ENCODE results near the gene OSTF1. TPM values are rescaled to one million over a fixed set of nuclear protein-coding genes. Genes with fewer than 3 reads are reported as not detected.
A peak's percentile ranks its signal among the peaks of the same experiment; 100 is the strongest.

OSTF1 gene
- total RNA-seq, 4 donors from 2014 or later = 21.6 to 44.6 (median 32.9) TPM

- Histone ChIP-seq H3K9me3 (no peaks in the 10 kb centered on the region), H3K4me1 (no peaks in the 10 kb centered on the region), H3K4me3 (no peak overlapping the region), H3K27me3 (no peaks in the 10 kb centered on the region), H3K27ac (no peak overlapping the region), H3K36me3 (no peaks in the 10 kb centered on the region)
- DNase-seq = no peak
- TF ChIP-seq POLR2A (IDR thresholded peaks at IDR 0.05) = no peak
These were observed 15.4 kb upstream of the OSTF1 start for GRCh38 chr9:75072895-75073294.

GRCh38 chr9:75081632-75082031 is 6.7 kb upstream of the OSTF1 start:
- Histone ChIP-seq H3K27me3 (no peaks in the 10 kb centered on the region), H3K4me3 (no peak overlapping the region), H3K9me3 (no peaks in the 10 kb centered on the region), H3K36me3 (peaks cover 0 to 22% (median 0%) of the 10 kb centered on the region in 3 donors), H3K27ac (no peak overlapping the region), H3K4me1 (peaks cover 0 to 19% (median 2%) of the 10 kb centered on the region in 4 donors)
- DNase-seq = no peak
- TF ChIP-seq CTCF (IDR thresholded peaks at IDR 0.05) (no peak), POLR2A (IDR thresholded peaks at IDR 0.05) (no peak)

- Histone ChIP-seq H3K27ac (peak overlapping the region in 1 of 4 donors; percentile 11), H3K9me3 (no peaks in the 10 kb centered on the region), H3K4me3 (no peak overlapping the region), H3K27me3 (no peaks in the 10 kb centered on the region), H3K4me1 (peaks cover 0 to 19% (median 2%) of the 10 kb centered on the region in 4 donors), H3K36me3 (peaks cover 0 to 22% (median 0%) of the 10 kb centered on the region in 3 donors)
- DNase-seq = peak in 2 of 3 donors; percentile 64 to 72
- no peak for TF ChIP-seq POLR2A (IDR thresholded peaks at IDR 0.05)
- TF ChIP-seq CTCF (IDR thresholded peaks at IDR 0.05) = peak in 2 of 6 experiments; percentile 22 to 38
These were observed 4.9 kb upstream of the OSTF1 start for GRCh38 chr9:75083188-75083970.

DNA sequence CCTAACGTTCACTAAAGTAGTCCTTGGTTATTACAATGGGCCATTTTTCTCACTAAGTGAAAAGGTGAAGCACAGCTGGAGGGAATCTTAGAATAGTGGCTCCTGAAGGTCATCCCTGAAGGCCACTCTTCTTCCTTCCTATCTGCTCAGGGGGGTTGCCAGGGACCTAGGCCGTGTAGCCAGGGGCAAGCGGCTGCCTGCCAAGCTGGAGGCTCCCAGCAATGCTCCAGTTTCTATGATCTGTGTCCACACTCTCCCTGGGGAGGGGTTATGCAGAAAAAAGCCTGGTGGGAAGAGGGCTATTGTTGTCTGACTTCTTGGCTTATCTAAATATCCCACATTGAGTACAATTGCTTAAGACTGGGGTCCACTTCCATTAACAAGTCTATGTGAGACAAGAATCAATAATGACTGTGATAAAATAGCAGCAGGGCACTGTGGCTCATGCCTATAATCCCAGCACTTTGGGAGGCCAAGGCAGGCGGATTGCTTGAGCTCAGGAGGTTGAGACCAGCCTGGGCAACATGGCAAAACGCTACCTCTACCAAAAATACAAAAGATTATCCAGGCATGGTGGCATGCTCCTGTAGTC is 4.1 kb upstream of the OSTF1 start:
- no peak for DNase-seq
- H3K27ac ChIP-seq = no peak overlapping the region
- H3K4me1 ChIP-seq = peaks cover 0 to 19% (median 2%) of the 10 kb centered on the region in 4 donors
- H3K9me3 ChIP-seq = no peaks in the 10 kb centered on the region
- TF ChIP-seq CTCF (IDR thresholded peaks at IDR 0.05) (no peak), POLR2A (IDR thresholded peaks at IDR 0.05) (no peak)
- no peaks in the 10 kb centered on the region for H3K27me3 ChIP-seq
- no peak overlapping the region for H3K4me3 ChIP-seq
- peaks cover 0 to 22% (median 0%) of the 10 kb centered on the region in 3 donors for H3K36me3 ChIP-seq

DNA sequence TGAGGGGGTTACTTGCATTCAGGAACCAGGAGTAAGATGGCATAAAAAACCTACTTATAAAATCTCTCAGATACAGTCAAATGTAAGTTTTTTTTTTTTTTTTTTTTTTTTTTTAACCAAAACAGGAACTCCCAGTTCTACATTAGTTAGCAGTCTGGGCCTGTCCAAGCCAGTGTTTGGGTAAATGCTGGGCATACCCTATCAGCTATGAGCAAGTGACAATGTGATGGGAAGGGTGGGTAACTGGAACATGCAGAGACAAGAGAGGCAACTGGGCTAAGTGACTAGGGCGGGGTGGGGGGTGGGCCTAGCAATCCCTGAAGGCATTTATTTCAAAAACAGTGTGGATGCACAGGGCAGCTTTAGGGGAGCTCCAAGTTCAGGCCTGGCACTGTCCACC is 2.7 kb upstream of the OSTF1 start:
- Histone ChIP-seq H3K27ac (no peak overlapping the region), H3K36me3 (peaks cover 0 to 18% (median 0%) of the 10 kb centered on the region in 3 donors), H3K27me3 (no peaks in the 10 kb centered on the region), H3K4me3 (peak overlapping the region in 1 of 4 donors; percentile 83), H3K9me3 (no peaks in the 10 kb centered on the region), H3K4me1 (peaks cover 0 to 30% (median 4%) of the 10 kb centered on the region in 4 donors)
- no peak for TF ChIP-seq POLR2A (IDR thresholded peaks at IDR 0.05)
- no peak for TF ChIP-seq CTCF (IDR thresholded peaks at IDR 0.05)
- DNase-seq = no peak

Measured in Peyer's patch (tissue), 4 donors.